ENCODE measurements around the gene PRKD1. TPM values are rescaled to one million over a fixed set of nuclear protein-coding genes. Genes with fewer than 3 reads are reported as not detected.

The PRKD1 gene
- total RNA-seq, 1 experiment from 2014 or later, result 9.7 TPM

GRCh38 chr14:29832042-29832441 lies 95.6 kb downstream of the PRKD1 start:
- Mint-ChIP-seq H3K27me3 (ENCODE audit: unreplicated experiment) (no peaks in the 10 kb centered on the region), H3K9me3 (ENCODE audit: low read depth, unreplicated experiment) (no peaks in the 10 kb centered on the region), H3K4me3 (ENCODE audit: low read depth, unreplicated experiment) (no peak overlapping the region), H3K4me1 (ENCODE audit: low read depth, unreplicated experiment) (no peaks in the 10 kb centered on the region), H3K36me3 (ENCODE audit: insufficient read depth, unreplicated experiment) (no peaks in the 10 kb centered on the region), H3K27ac (ENCODE audit: unreplicated experiment) (no peak overlapping the region)
- intact Hi-C loops (cut with micrococcal nuclease; ENCODE audit: unreplicated experiment), result no loop called here
- no TSS peak for BruUV-seq (replicated peaks)
- CTCF ChIA-PET, result no interaction called here
- DNase-seq, result no peak
- no peak for TF ChIP-seq CTCF (IDR thresholded peaks at IDR 0.05; ENCODE audit: unreplicated experiment)

- CTCF ChIA-PET, result no interaction called here
- no TSS peak for BruUV-seq (replicated peaks)
- no peak for DNase-seq
- H3K27me3 Mint-ChIP-seq (ENCODE audit: unreplicated experiment), result no peaks in the 10 kb centered on the region
- no peaks in the 10 kb centered on the region for H3K9me3 Mint-ChIP-seq (ENCODE audit: low read depth, unreplicated experiment)
- H3K36me3 Mint-ChIP-seq (ENCODE audit: insufficient read depth, unreplicated experiment), result no peaks in the 10 kb centered on the region
- no peak for TF ChIP-seq CTCF (IDR thresholded peaks at IDR 0.05; ENCODE audit: unreplicated experiment)
- intact Hi-C loops (cut with micrococcal nuclease; ENCODE audit: unreplicated experiment), result no loop called here
- no peak overlapping the region for H3K4me3 Mint-ChIP-seq (ENCODE audit: low read depth, unreplicated experiment)
- no peaks in the 10 kb centered on the region for H3K4me1 Mint-ChIP-seq (ENCODE audit: low read depth, unreplicated experiment)
- H3K27ac Mint-ChIP-seq (ENCODE audit: unreplicated experiment), result no peak overlapping the region
Observed at GRCh38 chr14:29829851-29830250, 97.8 kb downstream of the PRKD1 start.

- TF ChIP-seq CTCF (IDR thresholded peaks at IDR 0.05; ENCODE audit: unreplicated experiment), result no peak
- no peaks in the 10 kb centered on the region for H3K4me1 Mint-ChIP-seq (ENCODE audit: low read depth, unreplicated experiment)
- no peak overlapping the region for H3K27ac Mint-ChIP-seq (ENCODE audit: unreplicated experiment)
- DNase-seq, result no peak
- H3K9me3 Mint-ChIP-seq (ENCODE audit: low read depth, unreplicated experiment), result no peaks in the 10 kb centered on the region
- H3K36me3 Mint-ChIP-seq (ENCODE audit: insufficient read depth, unreplicated experiment), result no peaks in the 10 kb centered on the region
- intact Hi-C loops (cut with micrococcal nuclease; ENCODE audit: unreplicated experiment), result no loop called here
- CTCF ChIA-PET, result no interaction called here
- no TSS peak for BruUV-seq (replicated peaks)
- H3K4me3 Mint-ChIP-seq (ENCODE audit: low read depth, unreplicated experiment), result no peak overlapping the region
- no peaks in the 10 kb centered on the region for H3K27me3 Mint-ChIP-seq (ENCODE audit: unreplicated experiment)
Observed at GRCh38 chr14:29823816-29824215, 103.8 kb downstream of the PRKD1 start.

- CTCF ChIA-PET, result no interaction called here
- H3K27ac Mint-ChIP-seq (ENCODE audit: unreplicated experiment), result no peak overlapping the region
- DNase-seq, result no peak
Observed at GRCh38 chr14:29822430-29822709, 105.3 kb downstream of the PRKD1 start.

More at GRCh38 chr14:29822430-29822709, 105.3 kb downstream of the PRKD1 start:
- TF ChIP-seq CTCF (IDR thresholded peaks at IDR 0.05; ENCODE audit: unreplicated experiment), result no peak
- intact Hi-C loops (cut with micrococcal nuclease; ENCODE audit: unreplicated experiment), result no loop called here
- H3K9me3 Mint-ChIP-seq (ENCODE audit: low read depth, unreplicated experiment), result no peaks in the 10 kb centered on the region
- no peaks in the 10 kb centered on the region for H3K27me3 Mint-ChIP-seq (ENCODE audit: unreplicated experiment)
- H3K36me3 Mint-ChIP-seq (ENCODE audit: insufficient read depth, unreplicated experiment), result no peaks in the 10 kb centered on the region
- no peaks in the 10 kb centered on the region for H3K4me1 Mint-ChIP-seq (ENCODE audit: low read depth, unreplicated experiment)
- no TSS peak for BruUV-seq (replicated peaks)
- H3K4me3 Mint-ChIP-seq (ENCODE audit: low read depth, unreplicated experiment), result no peak overlapping the region

All from Calu3 (cell line).